Posterior vena cava (tissue), 2 donors: ENCODE results near the gene CYP2C9. TPM values are rescaled to one million over a fixed set of nuclear protein-coding genes. Genes with fewer than 3 reads are reported as not detected.

ENCODE experiments used
- DNase-seq: peaks from one replicate; pipeline ENCODE4 v3.0.0-alpha.2; 2020; ENCODE audit warnings: low spot score
- intact Hi-C, 2 donors: fragments of 100-400 bp; cut with DNase I; formaldehyde crosslinking; loops; one replicate each; pipeline versions ENCODE4 v1.14.1 to v1.14.2; 2022 to 2023
- total RNA-seq, 2 donors: library from RNA; stranded (reverse); fragmentation: NEBNext Ultra II Directional; extraction: Animal tissue kit (Norgen Biotek cat#: 25700); gene quantifications; one replicate each; pipeline ENCODE4 v1.2.1, GENCODE V29; 2021
- donor health status: DM: yes; HTN: yes; CAD: no.
- donor health status: DM: yes; HTN: yes; CAD: no.

The CYP2C9 gene
- total RNA-seq, 2 donors from 2014 or later = not detected

GRCh38 chr10:95035332-95036295 lies 97.2 kb downstream of the CYP2C9 start:
- intact Hi-C loops = no loop called here

GRCh38 chr10:95039281-95039680 lies 100.8 kb downstream of the CYP2C9 start:
- no peak for DNase-seq
- intact Hi-C loops = no loop called here

More at GRCh38 chr10:95035332-95036295, 97.2 kb downstream of the CYP2C9 start:
- DNase-seq = no peak

Other genes with a start within 250 kb of the CYP2C9 start
- under 1 TPM in 1 of 2 donors, not detected in 1; 0.10 TPM for gene CYP2C19, start 176.0 kb upstream of the CYP2C9 start, total RNA-seq
- under 1 TPM; 0.32 to 0.57 TPM for gene CYP2C8, start 130.8 kb downstream of the CYP2C9 start, total RNA-seq